Epithelial cell of esophagus (primary cell): Measurements from ENCODE around the gene TH.
A peak's percentile ranks its signal among the peaks of the same experiment; 100 is the strongest.

Source experiments
- DNase-seq: peaks from one replicate; pipeline ENCODE4 v3.0.0; 2010; ENCODE audit warnings: low read depth
- H3K4me3 ChIP-seq: 2 replicates; pipeline ENCODE4 v1.5.1; 2011; ENCODE audit warnings: mild to moderate bottlenecking, low read length, control low read depth
- CTCF ChIP-seq: IDR thresholded peaks from 2 replicates; pipeline ENCODE4 v1.5.1; 2011; ENCODE audit warnings: low read depth, mild to moderate bottlenecking, low read length, control low read depth, inconsistent platforms; ENCODE audit not compliant: insufficient read depth; ENCODE audit errors: missing control alignments

Gene TH

GRCh38 chr11:2187280-2187707 lies 15.7 kb upstream of the TH start:
- no peak for DNase-seq
- TF ChIP-seq CTCF, result no peak
- H3K4me3 ChIP-seq, result no peak overlapping the region

- peak; percentile 71 for TF ChIP-seq CTCF
- H3K4me3 ChIP-seq, result no peak overlapping the region
- peak; percentile 61 for DNase-seq
Observed at GRCh38 chr11:2186669-2187279, 15.2 kb upstream of the TH start.

- no peak for TF ChIP-seq CTCF
- DNase-seq, result no peak
- no peak overlapping the region for H3K4me3 ChIP-seq
Observed at GRCh38 chr11:2185324-2186085, 13.9 kb upstream of the TH start.

GRCh38 chr11:2182692-2183474 lies 11.3 kb upstream of the TH start:
- TF ChIP-seq CTCF, result no peak
- no peak for DNase-seq
- no peak overlapping the region for H3K4me3 ChIP-seq

GRCh38 chr11:2182075-2182474 lies 10.5 kb upstream of the TH start:
- DNase-seq, result no peak
- TF ChIP-seq CTCF, result no peak
- H3K4me3 ChIP-seq, result no peak overlapping the region

- TF ChIP-seq CTCF, result no peak
- DNase-seq, result peak; percentile 83
- no peak overlapping the region for H3K4me3 ChIP-seq
Observed at GRCh38 chr11:2180789-2181370, 9.3 kb upstream of the TH start.
